GM21723 (cell line): Measurements from ENCODE around the gene SHROOM2.

Experiments
- ATAC-seq: cut with Tn5 transposase; IDR thresholded peaks from one replicate; pipeline ENCODE4 v1.9.1; 2021; ENCODE audit warnings: mild to moderate bottlenecking, moderate library complexity; ENCODE audit not compliant: unreplicated experiment

SHROOM2 gene

GRCh38 chrX:9862953-9863352 lies 76.7 kb downstream of the SHROOM2 start:
- ATAC-seq = no peak

GRCh38 chrX:9864011-9864410 lies 77.8 kb downstream of the SHROOM2 start:
- no peak for ATAC-seq

- ATAC-seq = no peak
These were observed 79.7 kb downstream of the SHROOM2 start for GRCh38 chrX:9865804-9866472.

- no peak for ATAC-seq
These were observed 80.4 kb downstream of the SHROOM2 start for GRCh38 chrX:9866633-9867032.

- ATAC-seq = no peak
These were observed 81.0 kb downstream of the SHROOM2 start for GRCh38 chrX:9867226-9867625.

- no peak for ATAC-seq
These were observed 81.5 kb downstream of the SHROOM2 start for GRCh38 chrX:9867753-9868152.

GRCh38 chrX:9871701-9872268 lies 85.6 kb downstream of the SHROOM2 start:
- ATAC-seq = no peak

- no peak for ATAC-seq
These were observed 87.1 kb downstream of the SHROOM2 start for GRCh38 chrX:9873360-9873759.

GRCh38 chrX:9873952-9874351 lies 87.7 kb downstream of the SHROOM2 start:
- ATAC-seq = peak; percentile 92

GRCh38 chrX:9874483-9874882 lies 88.3 kb downstream of the SHROOM2 start:
- no peak for ATAC-seq

- no peak for ATAC-seq
These were observed 89.6 kb downstream of the SHROOM2 start for GRCh38 chrX:9875801-9876200.

- no peak for ATAC-seq
These were observed 90.0 kb downstream of the SHROOM2 start for GRCh38 chrX:9876201-9876600.

- no peak for ATAC-seq
These were observed 92.1 kb downstream of the SHROOM2 start for GRCh38 chrX:9878146-9878820.

GRCh38 chrX:9880237-9880636 lies 94.0 kb downstream of the SHROOM2 start:
- ATAC-seq = no peak

- ATAC-seq = no peak
These were observed 94.6 kb downstream of the SHROOM2 start for GRCh38 chrX:9880870-9881269.

- no peak for ATAC-seq
These were observed 96.6 kb downstream of the SHROOM2 start for GRCh38 chrX:9882669-9883446.

GRCh38 chrX:9884031-9884779 lies 98.0 kb downstream of the SHROOM2 start:
- ATAC-seq = no peak

GRCh38 chrX:9885150-9885549 lies 98.9 kb downstream of the SHROOM2 start:
- peak; percentile 72 for ATAC-seq

GRCh38 chrX:9887659-9888297 lies 101.5 kb downstream of the SHROOM2 start:
- ATAC-seq = no peak

GRCh38 chrX:9888953-9889470 lies 102.8 kb downstream of the SHROOM2 start:
- ATAC-seq = no peak
